Neuronal stem cell (in vitro differentiated cells): ENCODE data around the gene DCP1A.
A peak's percentile ranks its signal among the peaks of the same experiment; 100 is the strongest.

Experiments
- DNase-seq: peaks from one replicate; pipeline ENCODE4 v3.0.0-alpha.2; 2013; ENCODE audit warnings: low spot score
- H2AFZ ChIP-seq: one replicate; pipeline ENCODE4 v1.6.1; 2013; ENCODE audit warnings: mild to moderate bottlenecking, low read length, inconsistent platforms
- H2AK5ac ChIP-seq: 2 replicates; pipeline ENCODE4 v1.6.1; 2013; ENCODE audit warnings: low read depth, mild to moderate bottlenecking, inconsistent platforms, low read length, moderate library complexity, mixed read lengths
- H2BK120ac ChIP-seq: 2 replicates; pipeline ENCODE4 v1.6.1; 2013; ENCODE audit warnings: low read depth, mild to moderate bottlenecking, inconsistent platforms, low read length, moderate library complexity, mixed read lengths
- H2BK12ac ChIP-seq: one replicate; pipeline ENCODE4 v1.6.1; 2013; ENCODE audit warnings: low read length, inconsistent platforms
- H2BK15ac ChIP-seq: 2 replicates; pipeline ENCODE4 v1.6.1; 2013; ENCODE audit warnings: mild to moderate bottlenecking, low read length, inconsistent platforms, mixed read lengths
- H2BK5ac ChIP-seq: one replicate; pipeline ENCODE4 v1.6.1; 2013; ENCODE audit warnings: inconsistent platforms, mild to moderate bottlenecking, low read length, moderate library complexity
- H3K14ac ChIP-seq: one replicate; pipeline ENCODE4 v1.6.1; 2013; ENCODE audit warnings: low read length, inconsistent platforms
- H3K18ac ChIP-seq: 2 replicates; pipeline ENCODE4 v1.6.1; 2013; ENCODE audit warnings: low read length, inconsistent platforms
- H3K23ac ChIP-seq: 2 replicates; pipeline ENCODE4 v1.6.1; 2013; ENCODE audit warnings: low read depth, mild to moderate bottlenecking, mixed read lengths, low read length, inconsistent platforms; ENCODE audit not compliant: poor library complexity
- H3K27ac ChIP-seq: replicated peaks from 3 replicates; pipeline ENCODE4 v1.5.1; 2013; ENCODE audit warnings: low read length, inconsistent platforms
- H3K27me3 ChIP-seq, 3 experiments: 2 replicates each; pipeline ENCODE4 v1.6.1; 2013; ENCODE audit warnings: low read length in 3 of 3, mild to moderate bottlenecking in 2 of 3, inconsistent platforms in 1 of 3, low read depth in 1 of 3, mixed read lengths in 1 of 3, moderate library complexity in 1 of 3; ENCODE audit not compliant: control insufficient read depth in 3 of 3, insufficient read depth in 3 of 3
- H3K36me3 ChIP-seq, 2 donors: replicated peaks in 1 of 2; 2 replicates each; pipeline ENCODE4 v1.6.1; 2013; ENCODE audit warnings: low read length in 2 of 2; ENCODE audit not compliant: control insufficient read depth in 2 of 2, insufficient read depth in 2 of 2
- H3K4ac ChIP-seq: 2 replicates; pipeline ENCODE4 v1.6.1; 2013; ENCODE audit warnings: inconsistent platforms, mild to moderate bottlenecking, low read length, moderate library complexity
- H3K4me1 ChIP-seq, 2 donors: 1 replicate in 1 of 2; 2 replicates in 1 of 2; pipeline ENCODE4 v1.6.1; 2013; ENCODE audit warnings: low read length in 2 of 2, low read depth in 1 of 2; ENCODE audit not compliant: control insufficient read depth in 2 of 2, insufficient read depth in 1 of 2
- H3K4me2 ChIP-seq: one replicate; pipeline ENCODE4 v1.6.1; 2013; ENCODE audit warnings: mild to moderate bottlenecking, low read length, inconsistent platforms; ENCODE audit not compliant: insufficient read depth, poor library complexity, severe bottlenecking
- H3K4me3 ChIP-seq, 2 donors: 2 replicates each; pipeline ENCODE4 v1.5.1; 2013; ENCODE audit warnings: low read length in 2 of 2, mild to moderate bottlenecking in 2 of 2, inconsistent platforms in 1 of 2, moderate library complexity in 1 of 2
- H3K79me1 ChIP-seq: one replicate; pipeline ENCODE4 v1.6.1; 2013; ENCODE audit warnings: low read depth, mild to moderate bottlenecking, inconsistent platforms, low read length, moderate library complexity
- H3K9ac ChIP-seq: one replicate; pipeline ENCODE4 v1.6.1; 2013; ENCODE audit warnings: mild to moderate bottlenecking, low read depth, low read length, inconsistent platforms; ENCODE audit not compliant: poor library complexity
- H3K9me3 ChIP-seq, 2 donors: replicated peaks in 1 of 2; 2 replicates each; pipeline versions ENCODE3 to v1.6.1; 2013; ENCODE audit warnings: low read length in 2 of 2, mild to moderate bottlenecking in 2 of 2, inconsistent platforms in 1 of 2, low read depth in 1 of 2, mixed read lengths in 1 of 2, moderate library complexity in 1 of 2; ENCODE audit not compliant: control insufficient read depth in 2 of 2, insufficient read depth in 1 of 2
- H4K8ac ChIP-seq: one replicate; pipeline ENCODE4 v1.6.1; 2013; ENCODE audit warnings: low read depth, mild to moderate bottlenecking, inconsistent platforms, low read length, moderate library complexity
- H4K91ac ChIP-seq: one replicate; pipeline ENCODE4 v1.6.1; 2013; ENCODE audit warnings: low read length, low read depth, mild to moderate bottlenecking, inconsistent platforms; ENCODE audit not compliant: poor library complexity
- WGBS, 2 donors: extraction: QIAGEN DNeasy Blood & Tissue Kit; methylation state at CpG; one replicate each; pipeline ENCODE4 v1.1.7; 2013; ENCODE audit warnings: missing lambda C conversion rate in 2 of 2, mixed read lengths in 1 of 2; ENCODE audit not compliant: insufficient read length in 2 of 2, insufficient replicate concordance in 1 of 2; ENCODE audit errors: extremely low coverage in 2 of 2; 5-methylcytosine and 5-hydroxymethylcytosine counted together

The DCP1A gene

GRCh38 chr3:53247619-53248018 is 99.7 kb downstream of the DCP1A start:
- Histone ChIP-seq H3K23ac (no peak overlapping the region), H2AFZ (no peak overlapping the region), H2BK120ac (no peak overlapping the region), H4K8ac (no peak overlapping the region), H3K79me1 (peaks cover 13% of the 10 kb centered on the region), H3K4ac (no peak overlapping the region), H2BK5ac (no peak overlapping the region), H3K18ac (no peak overlapping the region), H3K9ac (no peak overlapping the region), H2BK15ac (no peak overlapping the region), H2BK12ac (no peak overlapping the region), H3K27ac (no peak overlapping the region), H2AK5ac (no peak overlapping the region), H3K27me3 (no peaks in the 10 kb centered on the region), H4K91ac (no peak overlapping the region), H3K4me3 (no peak overlapping the region), H3K36me3 (peaks cover 8 to 59% of the 10 kb centered on the region in 2 donors), H3K9me3 (peaks cover 0 to 5% of the 10 kb centered on the region in 2 donors), H3K4me1 (peaks cover 13 to 20% of the 10 kb centered on the region in 2 donors), H3K14ac (no peak overlapping the region), H3K4me2 (no peak overlapping the region)
- no CpG with 5 or more reads among the region's 2 CpGs for whole genome bisulfite sequencing, 2 donors
- no peak for DNase-seq

GRCh38 chr3:53244271-53244670 is 103.1 kb downstream of the DCP1A start:
- peaks cover 0 to 5% of the 10 kb centered on the region in 2 donors for H3K9me3 ChIP-seq
- H3K14ac ChIP-seq = peak overlapping the region; percentile 47
- no peak for DNase-seq
- no peak overlapping the region for H4K91ac ChIP-seq
- H2AFZ ChIP-seq = no peak overlapping the region
- peak overlapping the region; percentile 22 for H3K18ac ChIP-seq
- H3K4me3 ChIP-seq = no peak overlapping the region
- no peak overlapping the region for H3K4me2 ChIP-seq
- no peak overlapping the region for H3K23ac ChIP-seq
- H2AK5ac ChIP-seq = no peak overlapping the region
- H2BK5ac ChIP-seq = no peak overlapping the region
- H3K9ac ChIP-seq = no peak overlapping the region
- H2BK15ac ChIP-seq = no peak overlapping the region
- H3K27ac ChIP-seq = peak overlapping the region; percentile 15
- no peak overlapping the region for H2BK12ac ChIP-seq
- H3K27me3 ChIP-seq = no peaks in the 10 kb centered on the region
- H3K79me1 ChIP-seq = peaks cover 31% of the 10 kb centered on the region
- no peak overlapping the region for H4K8ac ChIP-seq
- no peak overlapping the region for H3K4ac ChIP-seq
- H3K4me1 ChIP-seq = peaks cover 15 to 17% of the 10 kb centered on the region in 2 donors
- no CpG with 5 or more reads among the region's 8 CpGs for WGBS, 2 donors
- peaks cover 32 to 67% of the 10 kb centered on the region in 2 donors for H3K36me3 ChIP-seq
- H2BK120ac ChIP-seq = no peak overlapping the region

- H3K4me2 ChIP-seq = no peak overlapping the region
- peak overlapping the region; percentile 2 for H3K14ac ChIP-seq
- H4K8ac ChIP-seq = no peak overlapping the region
- no peak overlapping the region for H2BK12ac ChIP-seq
- H2AFZ ChIP-seq = no peak overlapping the region
- H3K4ac ChIP-seq = no peak overlapping the region
- H3K27me3 ChIP-seq = no peaks in the 10 kb centered on the region
- DNase-seq = no peak
- no peak overlapping the region for H3K4me3 ChIP-seq
- no peak overlapping the region for H3K9ac ChIP-seq
- WGBS, 2 donors = no CpG with 5 or more reads among the region's 8 CpGs
- peaks cover 35 to 70% of the 10 kb centered on the region in 2 donors for H3K36me3 ChIP-seq
- H2BK15ac ChIP-seq = no peak overlapping the region
- no peak overlapping the region for H2BK120ac ChIP-seq
- peaks cover 15 to 17% of the 10 kb centered on the region in 2 donors for H3K4me1 ChIP-seq
- no peak overlapping the region for H2AK5ac ChIP-seq
- no peak overlapping the region for H3K18ac ChIP-seq
- H4K91ac ChIP-seq = no peak overlapping the region
- H3K27ac ChIP-seq = peak overlapping the region; percentile 15
- peaks cover 31% of the 10 kb centered on the region for H3K79me1 ChIP-seq
- peaks cover 0 to 5% of the 10 kb centered on the region in 2 donors for H3K9me3 ChIP-seq
- no peak overlapping the region for H2BK5ac ChIP-seq
- no peak overlapping the region for H3K23ac ChIP-seq
Observed at GRCh38 chr3:53243785-53244184, 103.6 kb downstream of the DCP1A start.

GRCh38 chr3:53243165-53243564 is 104.2 kb downstream of the DCP1A start:
- H2BK15ac ChIP-seq = no peak overlapping the region
- H3K36me3 ChIP-seq = peaks cover 40 to 70% of the 10 kb centered on the region in 2 donors
- no peak overlapping the region for H3K14ac ChIP-seq
- no peak overlapping the region for H2BK120ac ChIP-seq
- H3K9me3 ChIP-seq = peaks cover 0 to 5% of the 10 kb centered on the region in 2 donors
- no peak overlapping the region for H2AK5ac ChIP-seq
- no peak overlapping the region for H4K8ac ChIP-seq
- H3K4me3 ChIP-seq = no peak overlapping the region
- no peak overlapping the region for H2BK5ac ChIP-seq
- H2AFZ ChIP-seq = no peak overlapping the region
- H3K18ac ChIP-seq = no peak overlapping the region
- H2BK12ac ChIP-seq = no peak overlapping the region
- no CpG with 5 or more reads among the region's 14 CpGs for WGBS, 2 donors
- H3K27me3 ChIP-seq = no peaks in the 10 kb centered on the region
- H3K4me2 ChIP-seq = peak overlapping the region; percentile 19
- H3K9ac ChIP-seq = peak overlapping the region; percentile 67
- H3K4ac ChIP-seq = no peak overlapping the region
- H3K27ac ChIP-seq = no peak overlapping the region
- no peak overlapping the region for H4K91ac ChIP-seq
- peak overlapping the region; percentile 32 for H3K23ac ChIP-seq
- peaks cover 15 to 17% of the 10 kb centered on the region in 2 donors for H3K4me1 ChIP-seq
- DNase-seq = no peak
- peaks cover 31% of the 10 kb centered on the region for H3K79me1 ChIP-seq
